Measurements from ENCODE around the gene FADD. TPM values are rescaled to one million over a fixed set of nuclear protein-coding genes. Genes with fewer than 3 reads are reported as not detected.

Gene FADD
- total and polyA plus RNA-seq, 2 donors (not counting 3 experiments of a cell fraction or from before 2014, with no cell fraction given): 35.4 to 45.1 TPM

GRCh38 chr11:70243912-70244652 lies 41.0 kb downstream of the FADD start:
- no TSS peak for BruUV-seq (replicated peaks)
- no peak overlapping the region for H3K4me3 ChIP-seq (replicated peaks in 1 of 3; ENCODE audit: insufficient read depth in 1 of 3, low read depth in 1 of 3, low read length in 3 of 3)
- no peaks in the 10 kb centered on the region for H3K9me3 ChIP-seq (replicated peaks; ENCODE audit: control insufficient read depth, insufficient read depth, low read length)
- ChIA-PET POLR2A (no interaction called here), CTCF (interaction anchor here (1.2 to 1.3 kb wide), 2 partner anchors 11 kb away, joined by 3 read pairs; no protein-coding TSS in a partner anchor)
- H3K27ac ChIP-seq (ENCODE audit: insufficient read depth, low read depth, low read length): no peak overlapping the region
- no peaks in the 10 kb centered on the region for H4K20me1 ChIP-seq (replicated peaks; ENCODE audit: control insufficient read depth, extremely low read depth, insufficient read depth, low read length)
- intact Hi-C loops (cut with micrococcal nuclease) (no loop called here), dilution Hi-C loops (cut with MboI; ENCODE audit: extremely low pct_ligation_motif_present, low sequenced_read_pairs) (no loop called here)
- H3K4me1 ChIP-seq (ENCODE audit: control insufficient read depth, extremely low read depth, insufficient read depth, low read length): no peaks in the 10 kb centered on the region
- TF ChIP-seq GATA2 (IDR thresholded peaks at IDR 0.05; ENCODE audit: insufficient read depth, insufficient read length, low read depth, low read length) (no peak), EZH2 (IDR thresholded peaks at IDR 0.05; ENCODE audit: borderline replicate concordance, low read depth, low read length, severe bottlenecking) (no peak), JUN (IDR thresholded peaks at IDR 0.05; ENCODE audit: borderline replicate concordance, insufficient read depth, insufficient read length, low read depth) (no peak), POLR2AphosphoS5 (IDR thresholded peaks at IDR 0.05; ENCODE audit: insufficient read depth, low read depth, low read length) (no peak), MAX (IDR thresholded peaks at IDR 0.05; ENCODE audit: insufficient read depth, insufficient read length) (no peak), POLR2A (IDR thresholded peaks at IDR 0.05; ENCODE audit: low read depth, low read length) (no peak), CTCF (IDR thresholded peaks at IDR 0.05; ENCODE audit: extremely low read depth in 1 of 2, insufficient read depth in 1 of 2, low read depth in 1 of 2, low read length in 2 of 2) (no peak), FOS (IDR thresholded peaks at IDR 0.05; ENCODE audit: borderline replicate concordance, insufficient read depth, low read length) (no peak), MYC (IDR thresholded peaks at IDR 0.05; ENCODE audit: low read depth, low read length) (no peak)
- no peak overlapping the region for H2AFZ ChIP-seq (ENCODE audit: low read depth, low read length)
- no peaks in the 10 kb centered on the region for H3K79me2 ChIP-seq (ENCODE audit: control insufficient read depth, insufficient read depth, low read length)
- peaks cover 0 to 3% of the 10 kb centered on the region in 2 experiments for H3K27me3 ChIP-seq (ENCODE audit: control insufficient read depth in 2 of 2, insufficient read depth in 2 of 2, low read length in 2 of 2)
- no peak overlapping the region for H3K9ac ChIP-seq (replicated peaks; ENCODE audit: extremely low read depth, insufficient read depth, low read length)
- DNase-seq (ENCODE audit: low read depth, low spot score) (no peak), FAIRE-seq (no peak)
- no peaks in the 10 kb centered on the region for H3K9me1 ChIP-seq (replicated peaks; ENCODE audit: control insufficient read depth, extremely low read depth, insufficient read depth, low read length)
- H3K36me3 ChIP-seq (ENCODE audit: control insufficient read depth in 2 of 2, extremely low read depth in 1 of 2, insufficient read depth in 2 of 2, low read length in 2 of 2): no peaks in the 10 kb centered on the region
- H3K4me2 ChIP-seq (ENCODE audit: insufficient read depth, low read length): no peak overlapping the region

Measured in endothelial cell of umbilical vein (primary cell).